HCT116 (cell line): Measurements from ENCODE around the gene CENPP. TPM values are rescaled to one million over a fixed set of nuclear protein-coding genes. Genes with fewer than 3 reads are reported as not detected.

Source experiments
- ATAC-seq: fragments of 200-7000 bp; cut with Tn5 transposase; 2 replicates; pipeline ENCODE4 v1.9.1; 2020; ENCODE audit warnings: mild to moderate bottlenecking, moderate library complexity
- BruUV-seq: library from RNA; stranded (reverse); fragments of 400-500 nt; replicated peaks from 2 replicates; lab custom pipeline; 2021; lab: Mats Ljungman, UMichigan
- CTCF ChIA-PET: fragments of 300-600 bp; sonication (Branson Sonifier 250); formaldehyde crosslinking; loops from one replicate; lab custom pipeline; 2021; ENCODE audit warnings: antibody characterized with exemption; lab: Charles Lee
- POLR2A ChIA-PET: fragments of 300-600, 350-600 bp; sonication (Branson Sonifier 250); formaldehyde crosslinking; loops from one replicate; lab custom pipeline; 2021; ENCODE audit warnings: antibody characterized with exemption; lab: Charles Lee
- RAD21 ChIA-PET, 2 experiments: fragments of 300-600 bp; sonication (Branson Sonifier 250); formaldehyde crosslinking; loops; one replicate each; lab custom pipeline; 2023; ENCODE audit warnings: low total read pairs in 2 of 2; ENCODE audit not compliant: uncharacterized antibody in 2 of 2, unreplicated experiment in 2 of 2, low non-redundant PET in 1 of 2; lab: Charles Lee
- DNase-seq: peaks from one replicate; pipeline ENCODE4 v3.0.0-alpha.2; 2010; ENCODE audit warnings: low read depth, low spot score
- H2AFZ ChIP-seq: fragments of 200-600 bp; shearing (Covaris generic), sonication (generic); 2 replicates; pipeline ENCODE4 v1.6.1; 2017; ENCODE audit warnings: low read depth, mixed run types, mixed read lengths, antibody characterized with exemption, low read length; ENCODE audit not compliant: poor library complexity, severe bottlenecking
- H3K27ac ChIP-seq: 2 replicates; pipeline ENCODE4 v1.5.1; 2012; ENCODE audit warnings: low read depth, low read length
- H3K27me3 ChIP-seq: fragments of 200-600 bp; sonication (generic); 2 replicates; pipeline ENCODE4 v1.6.1; 2016; ENCODE audit warnings: mixed run types, low read length, mixed read lengths; ENCODE audit not compliant: insufficient read depth
- H3K36me3 ChIP-seq, 2 experiments: fragments of 200-500 bp in 1 of 2; fragments of 200-600 bp in 1 of 2; sonication (Bioruptor generic) in 1 of 2; sonication (generic) in 1 of 2; 2 replicates each; pipeline versions ENCODE4 v1.5.1 to v1.6.1; 2014 to 2016; ENCODE audit warnings: low read length in 2 of 2, inconsistent platforms in 1 of 2, mixed read lengths in 1 of 2, mixed run types in 1 of 2; ENCODE audit not compliant: insufficient read depth in 2 of 2, control insufficient read depth in 1 of 2
- H3K4me1 ChIP-seq, 2 experiments: fragments of 200-600 bp in 1 of 2; sonication (generic) in 1 of 2; 2 replicates each; pipeline versions ENCODE4 v1.5.1 to v1.6.1; 2012 to 2017; ENCODE audit warnings: low read length in 2 of 2, inconsistent platforms in 1 of 2, mild to moderate bottlenecking in 1 of 2, mixed read lengths in 1 of 2, mixed run types in 1 of 2, moderate library complexity in 1 of 2; ENCODE audit not compliant: insufficient read depth in 2 of 2, control insufficient read depth in 1 of 2
- H3K4me2 ChIP-seq: fragments of 200-600 bp; sonication (generic); 2 replicates; pipeline ENCODE4 v1.6.1; 2017; ENCODE audit warnings: mixed run types, low read length, mixed read lengths
- H3K4me3 ChIP-seq, 2 experiments: fragments of 200-600 bp in 1 of 2; sonication (generic) in 1 of 2; replicated peaks in 1 of 2; 2 replicates each; pipeline ENCODE4 v1.5.1; 2011 to 2016; ENCODE audit warnings: low read length in 2 of 2, control low read depth in 1 of 2, low read depth in 1 of 2, mild to moderate bottlenecking in 1 of 2, mixed read lengths in 1 of 2, mixed run types in 1 of 2
- H3K79me2 ChIP-seq: fragments of 200-600 bp; sonication (generic); 2 replicates; pipeline ENCODE4 v1.6.1; 2017; ENCODE audit warnings: mild to moderate bottlenecking, mixed run types, low read length, moderate library complexity, mixed read lengths; ENCODE audit not compliant: insufficient read depth
- H3K9ac ChIP-seq: fragments of 200-600 bp; sonication (generic); 2 replicates; pipeline ENCODE4 v1.6.1; 2016; ENCODE audit warnings: low read length, mixed read lengths
- H3K9me2 ChIP-seq: fragments of 200-600 bp; sonication (generic), shearing (Covaris generic); 2 replicates; pipeline ENCODE4 v1.6.1; 2017; ENCODE audit warnings: mixed run types, mild to moderate bottlenecking, moderate library complexity; ENCODE audit not compliant: insufficient read depth
- H3K9me3 ChIP-seq, 2 experiments: fragments of 200-500 bp in 1 of 2; fragments of 200-600 bp in 1 of 2; sonication (Bioruptor generic) in 1 of 2; sonication (generic) in 1 of 2; 2 replicates each; pipeline ENCODE4 v1.6.1; 2014 to 2017; ENCODE audit warnings: low read length in 2 of 2, mixed read lengths in 2 of 2, inconsistent platforms in 1 of 2, low read depth in 1 of 2, mild to moderate bottlenecking in 1 of 2, mixed run types in 1 of 2, moderate library complexity in 1 of 2; ENCODE audit not compliant: control insufficient read depth in 1 of 2, insufficient read depth in 1 of 2
- H4K20me1 ChIP-seq: fragments of 200-600 bp; sonication (generic), shearing (Covaris generic); 2 replicates; pipeline ENCODE4 v1.6.1; 2017; ENCODE audit warnings: mixed run types, mild to moderate bottlenecking, moderate library complexity; ENCODE audit not compliant: insufficient read depth
- ATF3 ChIP-seq: IDR thresholded peaks from 2 replicates; pipeline ENCODE4 v1.6.1; 2012
- CBX3 ChIP-seq: IDR thresholded peaks from 2 replicates; pipeline ENCODE4 v1.6.1; 2012; ENCODE audit warnings: low read depth
- CEBPB ChIP-seq: IDR thresholded peaks from 2 replicates; pipeline ENCODE4 v1.6.1; 2012; ENCODE audit warnings: low read depth
- CTCF ChIP-seq, 3 experiments: fragments of 200-600 bp in 1 of 3; sonication (generic) in 1 of 3; IDR thresholded peaks in 2 of 3; conservative IDR thresholded peaks in 1 of 3; 2 replicates each; pipeline ENCODE4 v1.5.1; 2012 to 2017; ENCODE audit warnings: low read depth in 2 of 3, low read length in 2 of 3, antibody characterized with exemption in 1 of 3, borderline replicate concordance in 1 of 3, control low read depth in 1 of 3, mild to moderate bottlenecking in 1 of 3, mixed read lengths in 1 of 3, mixed run types in 1 of 3, moderate library complexity in 1 of 3; ENCODE audit not compliant: insufficient read depth in 1 of 3
- EGR1 ChIP-seq: IDR thresholded peaks from 2 replicates; pipeline ENCODE4 v1.6.1; 2012; ENCODE audit warnings: low read depth
- ELF1 ChIP-seq: IDR thresholded peaks from 2 replicates; pipeline ENCODE4 v1.6.1; 2012; ENCODE audit warnings: low read depth, borderline replicate concordance
- EZH2 ChIP-seq: fragments of 200-600 bp; sonication (generic); IDR thresholded peaks from 2 replicates; pipeline ENCODE4 v1.6.1; 2017; ENCODE audit warnings: antibody characterized with exemption, mixed run types
- EZH2phosphoT487 ChIP-seq: fragments of 200-600 bp; IDR thresholded peaks from 2 replicates; pipeline ENCODE4 v1.6.1; 2018; ENCODE audit warnings: antibody characterized with exemption, borderline replicate concordance
- FOSL1 ChIP-seq: IDR thresholded peaks from 2 replicates; pipeline ENCODE4 v1.6.1; 2012; ENCODE audit warnings: low read depth
- JUND ChIP-seq: IDR thresholded peaks from 2 replicates; pipeline ENCODE4 v1.6.1; 2012
- POLR2A ChIP-seq: IDR thresholded peaks from 2 replicates; pipeline ENCODE4 v1.7.0; 2011; ENCODE audit warnings: borderline replicate concordance; ENCODE audit not compliant: insufficient read depth, insufficient read length; ENCODE audit errors: extremely low read depth
- POLR2AphosphoS5 ChIP-seq: IDR thresholded peaks from 2 replicates; pipeline ENCODE4 v1.6.1; 2011; ENCODE audit warnings: mild to moderate bottlenecking, low read depth, low read length, moderate library complexity
- RAD21 ChIP-seq: IDR thresholded peaks from 2 replicates; pipeline ENCODE4 v1.6.1; 2012; ENCODE audit warnings: low read depth, mild to moderate bottlenecking
- SIN3A ChIP-seq: IDR thresholded peaks from 2 replicates; pipeline ENCODE4 v1.6.1; 2012; ENCODE audit warnings: low read depth
- SP1 ChIP-seq: IDR thresholded peaks from 2 replicates; pipeline ENCODE4 v1.6.1; 2012; ENCODE audit warnings: low read depth
- SRF ChIP-seq: IDR thresholded peaks from 2 replicates; pipeline ENCODE4 v1.6.1; 2012; ENCODE audit warnings: low read depth
- YY1 ChIP-seq: IDR thresholded peaks from 2 replicates; pipeline ENCODE4 v1.6.1; 2011; ENCODE audit warnings: low read length, low read depth, moderate library complexity, mild to moderate bottlenecking; ENCODE audit not compliant: insufficient replicate concordance; ENCODE audit errors: extremely low read depth
- ZBTB33 ChIP-seq: IDR thresholded peaks from 2 replicates; pipeline ENCODE4 v1.6.1; 2011; ENCODE audit warnings: mild to moderate bottlenecking, low read length, moderate library complexity; ENCODE audit not compliant: insufficient replicate concordance; ENCODE audit errors: extremely low read depth
- ZFX ChIP-seq: fragments of 450-650 bp; IDR thresholded peaks from 2 replicates; pipeline ENCODE4 v1.6.1; 2017
- ZNF274 ChIP-seq: fragments of 200-500 bp; sonication (Bioruptor generic); IDR thresholded peaks from 2 replicates; pipeline ENCODE4 v1.6.1; 2014; ENCODE audit warnings: mild to moderate bottlenecking, low read depth, low read length, inconsistent platforms
- intact Hi-C: fragments of 100-400 bp; cut with micrococcal nuclease; formaldehyde crosslinking; loops from 2 replicates; pipeline ENCODE4 v1.10.0; 2022
- total RNA-seq: library from RNA; stranded (reverse); gene quantifications from one replicate; pipeline ENCODE4 v1.2.1, GENCODE V29; 2021; ENCODE audit not compliant: unreplicated experiment

The CENPP gene
- total RNA-seq, 1 experiment from 2014 or later: 7.0 TPM

GRCh38 chr9:92518199-92518598 is 192.4 kb downstream of the CENPP start:
- no peaks in the 10 kb centered on the region for H3K9me2 ChIP-seq
- H3K4me2 ChIP-seq: no peak overlapping the region
- POLR2A ChIA-PET: no interaction called here
- H3K36me3 ChIP-seq: no peaks in the 10 kb centered on the region
- H3K4me1 ChIP-seq: no peaks in the 10 kb centered on the region
- H4K20me1 ChIP-seq: no peaks in the 10 kb centered on the region
- no peak overlapping the region for H3K27ac ChIP-seq
- H3K9ac ChIP-seq: no peak overlapping the region
- no peak for TF ChIP-seq RAD21
- no peak for TF ChIP-seq CTCF (IDR thresholded peaks at IDR 0.05 in 2 of 3, conservative IDR thresholded peaks at IDR 0.05 in 1 of 3; ENCODE audit: borderline replicate concordance in 1 of 3, insufficient read depth in 1 of 3, low read depth in 2 of 3, low read length in 2 of 3)
- TF ChIP-seq CBX3: no peak
- no peak for TF ChIP-seq POLR2A
- no peak for TF ChIP-seq ZFX
- TF ChIP-seq YY1: no peak
- TF ChIP-seq FOSL1: no peak
- no peak for TF ChIP-seq ZNF274
- TF ChIP-seq ZBTB33: no peak
- TF ChIP-seq EGR1: no peak
- TF ChIP-seq SIN3A: no peak
- no peak for TF ChIP-seq POLR2AphosphoS5
- no peak for TF ChIP-seq SRF
- no peak for TF ChIP-seq JUND
- no peak for TF ChIP-seq CEBPB
- TF ChIP-seq SP1: no peak
- TF ChIP-seq EZH2phosphoT487: no peak
- TF ChIP-seq EZH2: no peak
- TF ChIP-seq ATF3: no peak
- no peak for TF ChIP-seq ELF1
- intact Hi-C loops: no loop called here
- CTCF ChIA-PET: no interaction called here
- no peak overlapping the region for H2AFZ ChIP-seq
- DNase-seq (no peak), ATAC-seq (no peak)
- RAD21 ChIA-PET: no interaction called here
- BruUV-seq: no TSS peak
- H3K79me2 ChIP-seq: no peaks in the 10 kb centered on the region
- H3K27me3 ChIP-seq: no peaks in the 10 kb centered on the region
- H3K4me3 ChIP-seq: no peak overlapping the region
- no peaks in the 10 kb centered on the region for H3K9me3 ChIP-seq
